ENCODE measurements around the gene NUMA1.

Gene NUMA1

DNA sequence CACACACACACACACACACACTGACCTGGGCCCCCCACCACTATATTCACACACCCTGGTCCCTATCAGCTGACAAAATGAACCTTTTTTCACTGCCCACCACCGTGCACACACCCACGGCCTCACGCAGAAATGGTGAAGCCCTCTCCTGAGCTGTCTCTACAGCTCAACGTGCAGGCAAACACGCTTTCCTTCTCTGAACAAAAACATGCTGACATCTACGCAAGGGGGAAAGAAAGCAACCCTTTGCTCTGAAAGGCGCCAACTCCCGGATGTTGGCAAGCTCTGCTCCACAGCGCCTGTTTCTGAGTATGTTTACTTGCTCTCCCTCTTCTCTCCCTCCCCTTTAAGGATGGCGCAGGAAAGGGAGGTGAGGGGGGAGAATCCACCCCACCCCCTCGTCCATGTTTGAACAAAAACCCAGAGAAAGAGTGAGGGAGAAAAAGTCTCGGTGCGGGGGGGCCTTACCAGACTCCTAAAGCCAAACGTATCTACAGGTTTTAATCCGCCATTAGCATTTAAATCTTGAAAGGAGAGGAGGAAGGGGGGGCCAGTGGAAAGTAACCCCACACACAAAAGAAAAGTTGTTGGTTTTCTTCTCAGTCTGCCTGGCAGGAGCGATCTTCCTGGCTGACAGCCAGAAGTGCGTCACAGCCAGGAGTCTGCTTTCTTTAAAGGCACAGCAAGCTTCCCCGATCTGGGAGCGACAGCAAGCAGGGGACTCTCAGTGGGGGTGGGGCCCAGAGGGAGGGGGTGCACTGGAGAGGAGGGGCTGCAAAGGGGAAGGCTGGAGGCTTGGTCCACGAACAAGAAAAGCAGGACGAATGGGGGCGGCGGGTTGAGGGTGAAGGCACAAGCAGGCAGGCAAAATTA lies 39.6 kb downstream of the NUMA1 start:
- peaks cover 9% of the 10 kb centered on the region for H3K36me3 ChIP-seq (ENCODE audit: low read depth)
- TF ChIP-seq CTCF (IDR thresholded peaks at IDR 0.05; ENCODE audit: poor library complexity, severe bottlenecking) = no peak
- peak; percentile 78 for DNase-seq (ENCODE audit: low spot score)
- peak overlapping the region; percentile 52 for H3K4me3 ChIP-seq (ENCODE audit: severe bottlenecking)
- peak; percentile 63 for ATAC-seq (ENCODE audit: low read depth)
- peaks cover 38% of the 10 kb centered on the region for H3K4me1 ChIP-seq (ENCODE audit: insufficient read depth, poor library complexity, severe bottlenecking)
- no peaks in the 10 kb centered on the region for H3K9me3 ChIP-seq (ENCODE audit: severe bottlenecking)
- H3K27me3 ChIP-seq (ENCODE audit: insufficient read depth, poor library complexity, severe bottlenecking) = no peaks in the 10 kb centered on the region
- H3K27ac ChIP-seq (ENCODE audit: poor library complexity, severe bottlenecking) = peak overlapping the region; percentile 84

- DNase-seq (ENCODE audit: low spot score) = no peak
- no peaks in the 10 kb centered on the region for H3K27me3 ChIP-seq (ENCODE audit: insufficient read depth, poor library complexity, severe bottlenecking)
- H3K36me3 ChIP-seq (ENCODE audit: low read depth) = peaks cover 17% of the 10 kb centered on the region
- peaks cover 38% of the 10 kb centered on the region for H3K4me1 ChIP-seq (ENCODE audit: insufficient read depth, poor library complexity, severe bottlenecking)
- H3K9me3 ChIP-seq (ENCODE audit: severe bottlenecking) = no peaks in the 10 kb centered on the region
- H3K4me3 ChIP-seq (ENCODE audit: severe bottlenecking) = peak overlapping the region; percentile 52
- no peak for ATAC-seq (ENCODE audit: low read depth)
- peak overlapping the region; percentile 84 for H3K27ac ChIP-seq (ENCODE audit: poor library complexity, severe bottlenecking)
- TF ChIP-seq CTCF (IDR thresholded peaks at IDR 0.05; ENCODE audit: poor library complexity, severe bottlenecking) = no peak
Observed at GRCh38 chr11:72039856-72040401, 40.4 kb downstream of the NUMA1 start.

DNA sequence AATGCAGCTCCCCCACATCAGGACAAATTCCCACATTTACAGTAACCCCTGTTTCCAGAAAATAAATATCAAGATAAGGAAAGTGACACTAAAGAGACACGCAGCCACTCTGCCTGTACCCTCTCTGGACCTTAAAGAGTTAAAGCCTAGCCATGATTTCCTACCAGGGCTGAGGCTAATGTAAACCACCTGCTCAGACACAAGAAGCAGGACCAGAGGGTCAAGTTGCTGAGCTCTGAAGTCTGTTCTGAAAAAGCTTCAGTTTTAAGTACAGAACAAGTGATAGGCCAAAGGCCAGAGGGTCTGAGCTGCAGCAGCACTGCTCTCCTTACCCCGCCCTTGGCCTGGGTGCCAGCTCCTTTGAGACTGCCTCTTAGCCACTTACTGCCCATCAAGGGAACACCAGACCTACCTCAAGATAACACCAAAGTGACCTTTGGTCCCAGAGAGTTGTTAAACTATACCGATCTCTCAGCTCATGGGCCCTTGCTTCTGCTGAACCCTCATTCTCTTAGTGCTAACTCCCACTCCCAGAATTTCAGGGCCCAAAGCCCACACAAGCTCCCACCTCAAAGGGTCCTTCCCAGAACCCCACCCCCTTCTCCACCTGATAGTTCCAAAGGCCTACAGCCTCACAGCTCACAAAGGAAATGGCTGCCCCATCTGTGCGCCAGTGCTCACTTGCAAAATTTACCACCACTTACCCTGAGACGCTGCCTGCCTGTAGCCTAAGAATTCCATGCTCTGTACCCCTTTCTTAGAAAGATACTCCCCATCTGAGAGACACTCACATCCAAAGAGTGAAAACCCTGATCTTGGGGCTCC lies 41.1 kb downstream of the NUMA1 start:
- Histone ChIP-seq H3K27me3 (ENCODE audit: insufficient read depth, poor library complexity, severe bottlenecking) (no peaks in the 10 kb centered on the region), H3K9me3 (ENCODE audit: severe bottlenecking) (no peaks in the 10 kb centered on the region), H3K27ac (ENCODE audit: poor library complexity, severe bottlenecking) (peak overlapping the region; percentile 84), H3K36me3 (ENCODE audit: low read depth) (peaks cover 22% of the 10 kb centered on the region), H3K4me3 (ENCODE audit: severe bottlenecking) (no peak overlapping the region), H3K4me1 (ENCODE audit: insufficient read depth, poor library complexity, severe bottlenecking) (peaks cover 38% of the 10 kb centered on the region)
- DNase-seq (ENCODE audit: low spot score) (no peak), ATAC-seq (ENCODE audit: low read depth) (no peak)
- no peak for TF ChIP-seq CTCF (IDR thresholded peaks at IDR 0.05; ENCODE audit: poor library complexity, severe bottlenecking)

DNA sequence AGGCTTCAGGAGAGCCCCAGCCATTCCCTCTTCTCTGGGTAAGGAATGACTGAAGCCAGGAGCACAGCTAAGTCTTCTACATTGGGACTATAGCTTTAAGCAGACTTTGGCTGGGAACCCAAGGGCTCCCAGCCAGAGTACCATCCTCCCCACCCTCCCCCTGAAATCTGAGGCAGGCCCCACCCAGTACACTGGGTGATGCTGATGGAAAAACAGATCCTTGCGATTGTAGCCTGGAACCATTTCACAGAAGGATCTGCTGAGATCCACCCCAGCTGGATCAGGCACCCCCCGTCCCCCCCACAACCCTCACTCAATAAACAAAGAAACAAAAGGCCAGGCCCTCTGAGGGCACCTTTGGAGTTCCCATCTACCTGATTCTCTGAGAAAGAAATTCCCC lies 41.9 kb downstream of the NUMA1 start:
- no peaks in the 10 kb centered on the region for H3K27me3 ChIP-seq (ENCODE audit: insufficient read depth, poor library complexity, severe bottlenecking)
- H3K4me1 ChIP-seq (ENCODE audit: insufficient read depth, poor library complexity, severe bottlenecking) = peaks cover 38% of the 10 kb centered on the region
- H3K36me3 ChIP-seq (ENCODE audit: low read depth) = peaks cover 30% of the 10 kb centered on the region
- no peaks in the 10 kb centered on the region for H3K9me3 ChIP-seq (ENCODE audit: severe bottlenecking)
- no peak for DNase-seq (ENCODE audit: low spot score)
- peak; percentile 36 for ATAC-seq (ENCODE audit: low read depth)
- no peak for TF ChIP-seq CTCF (IDR thresholded peaks at IDR 0.05; ENCODE audit: poor library complexity, severe bottlenecking)
- peak overlapping the region; percentile 84 for H3K27ac ChIP-seq (ENCODE audit: poor library complexity, severe bottlenecking)
- H3K4me3 ChIP-seq (ENCODE audit: severe bottlenecking) = no peak overlapping the region
